Colonic mucosa (tissue), 4 donors: Measurements from ENCODE around the gene NAA10. TPM values are rescaled to one million over a fixed set of nuclear protein-coding genes. Genes with fewer than 3 reads are reported as not detected.

Source experiments
- DNase-seq: peaks from one replicate; pipeline ENCODE4 v3.0.0-alpha.2; 2020
- H3K27ac ChIP-seq: fragments of 200-600 bp; one replicate; pipeline ENCODE4 v1.8.0; 2021
- H3K27me3 ChIP-seq: fragments of 200-600 bp; one replicate; pipeline ENCODE4 v1.8.0; 2021
- H3K36me3 ChIP-seq: fragments of 200-600 bp; one replicate; pipeline ENCODE4 v1.8.0; 2021
- H3K4me1 ChIP-seq: fragments of 200-600 bp; one replicate; pipeline ENCODE4 v1.8.0; 2021; ENCODE audit warnings: mild to moderate bottlenecking
- H3K4me3 ChIP-seq: fragments of 200-600 bp; one replicate; pipeline ENCODE4 v1.8.0; 2021
- H3K9ac ChIP-seq, 2 donors: one replicate each; pipeline ENCODE4 v1.7.0; 2013; ENCODE audit warnings: control low read depth in 2 of 2, low read depth in 2 of 2, low read length in 2 of 2
- H3K9me3 ChIP-seq: fragments of 200-600 bp; one replicate; pipeline ENCODE4 v1.8.0; 2021
- CTCF ChIP-seq: fragments of 200-600 bp; IDR thresholded peaks from one replicate; pipeline ENCODE4 v1.8.0; 2022; ENCODE audit warnings: antibody characterized with exemption, mild to moderate bottlenecking
- intact Hi-C: fragments of 100-400 bp; cut with DNase I; formaldehyde crosslinking; loops from one replicate; pipeline ENCODE4 v1.14.1; 2022
- total RNA-seq, 2 donors: library from RNA; stranded (reverse); fragmentation: NEBNext Ultra II Directional in 1 of 2; extraction: Animal tissue kit (Norgen Biotek cat#: 25700) in 1 of 2; gene quantifications; one replicate each; pipeline ENCODE4 v1.2.1, GENCODE V29; 2021
- donor health status: healthy.
- donor health status: DM: no; HTN: no; CAD: no.
- donor health status: DM: no; HTN: no; CAD: no.

NAA10 gene
- total RNA-seq, 2 donors from 2014 or later, result 55.9 to 115 TPM

DNA sequence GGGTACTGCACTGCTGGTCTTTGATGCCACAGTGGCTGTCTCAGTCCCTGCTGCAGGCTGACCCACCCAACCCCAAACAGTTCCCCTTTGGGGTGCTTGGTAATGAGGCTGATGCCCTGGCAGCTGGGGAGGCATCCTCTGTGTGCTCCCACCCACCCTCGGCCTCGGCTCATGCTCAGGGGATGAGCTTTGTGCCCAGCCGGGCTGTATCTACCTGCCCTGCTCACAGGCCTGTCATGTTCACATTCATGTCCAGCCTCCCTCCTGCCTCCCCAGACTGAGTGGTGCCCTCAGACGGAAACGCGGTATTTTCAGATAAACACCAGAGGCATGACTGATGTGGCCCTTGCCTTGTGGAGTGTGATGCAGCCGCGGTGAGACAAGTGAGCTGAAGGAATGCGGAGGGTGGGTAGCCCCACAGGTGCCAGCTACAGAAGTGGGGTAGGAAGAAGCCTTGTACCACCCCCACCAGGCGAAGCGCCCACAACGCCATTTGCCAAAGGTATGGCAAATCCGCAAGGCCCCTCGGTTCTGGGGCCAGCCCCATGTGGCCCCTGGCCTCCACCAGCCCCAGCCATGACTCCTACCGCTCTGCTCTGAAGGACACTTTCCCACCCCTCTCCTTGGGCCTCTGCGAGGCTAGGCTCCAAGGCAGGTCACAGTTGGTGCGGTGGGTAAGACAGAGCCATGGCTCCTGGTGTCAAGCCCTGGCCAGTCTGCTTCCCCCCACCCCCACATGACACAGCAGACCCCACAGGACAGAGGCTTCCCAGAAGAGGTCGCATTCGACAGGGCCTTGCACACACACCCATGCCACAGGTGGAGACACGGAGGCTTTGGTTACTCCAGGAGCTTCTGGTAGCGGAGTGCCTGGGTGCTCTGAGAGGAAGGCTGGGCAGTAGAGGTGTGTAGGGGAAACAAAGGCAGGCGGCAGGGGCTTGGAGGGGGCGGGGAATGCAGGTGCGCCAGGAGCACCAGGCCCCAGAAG lies 11.4 kb upstream of the NAA10 start:
- no peak overlapping the region for H3K4me3 ChIP-seq
- no peaks in the 10 kb centered on the region for H3K36me3 ChIP-seq
- no peak for DNase-seq
- intact Hi-C loops, result no loop called here
- no peak overlapping the region for H3K27ac ChIP-seq
- no peaks in the 10 kb centered on the region for H3K9me3 ChIP-seq
- TF ChIP-seq CTCF, result no peak
- H3K27me3 ChIP-seq, result no peaks in the 10 kb centered on the region
- no peak overlapping the region for H3K9ac ChIP-seq
- H3K4me1 ChIP-seq, result no peaks in the 10 kb centered on the region

DNA sequence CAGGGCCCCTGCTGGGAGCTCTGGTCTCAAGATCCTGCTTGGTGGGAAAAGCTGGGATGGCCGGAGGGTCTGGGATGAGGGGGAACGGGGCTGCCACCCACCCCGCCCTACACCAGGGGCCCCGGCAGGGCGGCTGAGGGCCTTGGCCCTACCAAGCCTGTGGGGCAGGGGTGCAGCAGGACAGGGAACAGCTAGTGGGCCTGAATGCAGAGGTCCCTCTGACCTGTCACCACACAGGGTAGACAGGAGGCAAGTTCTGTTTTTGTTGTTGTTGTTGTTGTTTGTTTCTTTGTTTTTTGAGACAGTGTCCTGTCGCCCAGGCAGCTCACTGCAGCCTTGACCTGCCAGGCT lies 9.9 kb upstream of the NAA10 start:
- TF ChIP-seq CTCF, result no peak
- intact Hi-C loops, result no loop called here
- H3K27me3 ChIP-seq, result no peaks in the 10 kb centered on the region
- no peak for DNase-seq
- peak overlapping the region; percentile 33 for H3K27ac ChIP-seq
- peak overlapping the region; percentile 12 to 24 for H3K9ac ChIP-seq
- H3K4me3 ChIP-seq, result peak overlapping the region; percentile 22
- H3K36me3 ChIP-seq, result no peaks in the 10 kb centered on the region
- H3K4me1 ChIP-seq, result no peaks in the 10 kb centered on the region
- H3K9me3 ChIP-seq, result no peaks in the 10 kb centered on the region

GRCh38 chrX:153944140-153944799 lies 9.4 kb upstream of the NAA10 start, which contains the start of gene RENBP:
RENBP (minus strand) TSS chrX:153944643; CDS start chrX:153944610, 33 bp downstream.
- peak within 1 kb of the TSS; percentile 33 for H3K27ac ChIP-seq
- H3K9ac ChIP-seq, result peak within 1 kb of the TSS; percentile 12 to 24
- no peaks in the 10 kb centered on the region for H3K36me3 ChIP-seq
- intact Hi-C loops, result no loop called here
- no peaks in the 10 kb centered on the region for H3K9me3 ChIP-seq
- H3K4me1 ChIP-seq, result no peaks in the 10 kb centered on the region
- TF ChIP-seq CTCF, result no peak
- H3K4me3 ChIP-seq, result peak within 1 kb of the TSS; percentile 22
- no peaks in the 10 kb centered on the region for H3K27me3 ChIP-seq
- DNase-seq, result no peak

GRCh38 chrX:153941336-153942252 lies 6.8 kb upstream of the NAA10 start:
- intact Hi-C loops, result no loop called here
- DNase-seq, result no peak

More at GRCh38 chrX:153941336-153942252, 6.8 kb upstream of the NAA10 start:
- no peak for TF ChIP-seq CTCF
- no peaks in the 10 kb centered on the region for H3K27me3 ChIP-seq
- no peaks in the 10 kb centered on the region for H3K9me3 ChIP-seq
- H3K4me3 ChIP-seq, result no peak overlapping the region
- H3K9ac ChIP-seq, result peak overlapping the region in 1 of 2 donors; percentile 2
- H3K36me3 ChIP-seq, result no peaks in the 10 kb centered on the region
- H3K27ac ChIP-seq, result no peak overlapping the region
- no peaks in the 10 kb centered on the region for H3K4me1 ChIP-seq
